Adipose tissue (tissue), 3 donors: Measurements from ENCODE around the gene STXBP6. TPM values are rescaled to one million over a fixed set of nuclear protein-coding genes. Genes with fewer than 3 reads are reported as not detected.
"Not testable (repeated sequence)": the region's sequence is repeated elsewhere in the genome, so short reads cannot be mapped to it uniquely, and the experiment has no call there.

ENCODE experiments used
- H3K27ac ChIP-seq: one replicate; pipeline ENCODE4 v1.5.1; 2013; ENCODE audit warnings: low read depth, low read length
- WGBS, 3 donors: extraction: QIAGEN DNeasy Blood & Tissue Kit; methylation state at CpG; one replicate each; pipeline ENCODE4 v1.1.7; 2013; 5-methylcytosine and 5-hydroxymethylcytosine counted together
- polyA plus RNA-seq, 3 donors: library from polyadenylated mRNA; stranded (reverse); fragments of 200-250 nt; gene quantifications; one replicate each; pipeline ENCODE4 v1.2.3, GENCODE V29; 2013
- donor health status: healthy with polysubstance abuse.
- donor health status: Bipolar disorder and iron deficiency.
- donor health status: healthy.

The STXBP6 gene
- polyA plus RNA-seq, 3 donors: 3.3 to 31.2 (median 11.4) TPM

- no peak overlapping the region for H3K27ac ChIP-seq
- WGBS, 3 donors: 61 to 91% (median 80%) methylated on average over 1 of the region's 1 CpG
Observed at GRCh38 chr14:24783791-24784190, 266.2 kb downstream of the STXBP6 start.

- 72 to 88% (median 78%) methylated on average over 5 of the region's 5 CpGs for WGBS, 3 donors
- no peak overlapping the region for H3K27ac ChIP-seq
Observed at GRCh38 chr14:24780281-24780680, 269.7 kb downstream of the STXBP6 start.

GRCh38 chr14:24777678-24778077, 272.3 kb downstream of the STXBP6 start:
- WGBS, 3 donors: 90 to 94% (median 93%) methylated on average over 2 of the region's 2 CpGs
- no peak overlapping the region for H3K27ac ChIP-seq

- 84 to 91% (median 86%) methylated on average over 8 of the region's 8 CpGs for WGBS, 3 donors
- H3K27ac ChIP-seq: no peak overlapping the region
Observed at GRCh38 chr14:24775950-24776349, 274.0 kb downstream of the STXBP6 start.

- 30 to 58% (median 32%) methylated on average over 6 of the region's 6 CpGs for WGBS, 3 donors
- no peak overlapping the region for H3K27ac ChIP-seq
Observed at GRCh38 chr14:24774187-24774915, 275.6 kb downstream of the STXBP6 start.

- 38 to 50% (median 41%) methylated on average over 1 of the region's 1 CpG for WGBS, 3 donors
Observed at GRCh38 chr14:24773564-24773963, 276.4 kb downstream of the STXBP6 start.

GRCh38 chr14:24766434-24766833, 283.5 kb downstream of the STXBP6 start:
- no peak overlapping the region for H3K27ac ChIP-seq
- WGBS, 3 donors: 48 to 78% (median 51%) methylated on average over 2 of the region's 2 CpGs

More at GRCh38 chr14:24773564-24773963, 276.4 kb downstream of the STXBP6 start:
- not testable (repeated sequence) for H3K27ac ChIP-seq

GRCh38 chr14:24761141-24761540, 288.8 kb downstream of the STXBP6 start:
- WGBS, 3 donors: 42 to 71% (median 69%) methylated on average over 2 of the region's 2 CpGs
- no peak overlapping the region for H3K27ac ChIP-seq
